H1 (cell line): ENCODE measurements around the gene PKD1L1.

Source experiments
- CREB1 ChIP-seq: IDR thresholded peaks from 2 replicates; pipeline ENCODE4 v1.6.1; 2012; ENCODE audit warnings: inconsistent platforms
- EP300 ChIP-seq, 2 experiments: IDR thresholded peaks; 1 replicate in 1 of 2; 2 replicates in 1 of 2; pipeline ENCODE4 v1.6.1; 2011 to 2012; ENCODE audit warnings: low read depth in 2 of 2, low read length in 2 of 2, mild to moderate bottlenecking in 2 of 2, borderline replicate concordance in 1 of 2, inconsistent platforms in 1 of 2, moderate library complexity in 1 of 2
- EZH2 ChIP-seq: fragments of 200-600 bp; sonication (generic); IDR thresholded peaks from 2 replicates; pipeline ENCODE4 v1.7.1; 2012; ENCODE audit warnings: low read depth, mild to moderate bottlenecking, moderate library complexity, low read length, inconsistent platforms; ENCODE audit not compliant: severe bottlenecking
- GABPA ChIP-seq: IDR thresholded peaks from 2 replicates; pipeline ENCODE4 v1.6.1; 2011; ENCODE audit warnings: mild to moderate bottlenecking, low read length, moderate library complexity, borderline replicate concordance; ENCODE audit not compliant: insufficient read depth
- KDM4A ChIP-seq: IDR thresholded peaks from one replicate; pipeline ENCODE4 v1.7.1; 2012; ENCODE audit warnings: low read depth, mild to moderate bottlenecking, moderate library complexity, low read length, inconsistent platforms; ENCODE audit not compliant: severe bottlenecking
- NRF1 ChIP-seq: IDR thresholded peaks from 2 replicates; pipeline ENCODE4 v1.6.1; 2011; ENCODE audit warnings: mild to moderate bottlenecking, low read depth, low read length, improper control_type of control experiment
- POLR2AphosphoS5 ChIP-seq: IDR thresholded peaks from 2 replicates; pipeline ENCODE4 v1.6.1; 2011; ENCODE audit warnings: low read depth, low read length
- TF ChIP-seq, protein P1 (sequence below), 3 experiments: IDR thresholded peaks; 1 replicate in 2 of 3; 2 replicates in 1 of 3; pipeline versions ENCODE4 v1.5.1 to v1.6.1; 2011; ENCODE audit warnings: low read length in 3 of 3, mild to moderate bottlenecking in 3 of 3, inconsistent platforms in 2 of 3, low read depth in 1 of 3, moderate library complexity in 1 of 3; ENCODE audit not compliant: insufficient read depth in 1 of 3; ENCODE audit errors: control extremely low read depth in 1 of 3

DNA sequence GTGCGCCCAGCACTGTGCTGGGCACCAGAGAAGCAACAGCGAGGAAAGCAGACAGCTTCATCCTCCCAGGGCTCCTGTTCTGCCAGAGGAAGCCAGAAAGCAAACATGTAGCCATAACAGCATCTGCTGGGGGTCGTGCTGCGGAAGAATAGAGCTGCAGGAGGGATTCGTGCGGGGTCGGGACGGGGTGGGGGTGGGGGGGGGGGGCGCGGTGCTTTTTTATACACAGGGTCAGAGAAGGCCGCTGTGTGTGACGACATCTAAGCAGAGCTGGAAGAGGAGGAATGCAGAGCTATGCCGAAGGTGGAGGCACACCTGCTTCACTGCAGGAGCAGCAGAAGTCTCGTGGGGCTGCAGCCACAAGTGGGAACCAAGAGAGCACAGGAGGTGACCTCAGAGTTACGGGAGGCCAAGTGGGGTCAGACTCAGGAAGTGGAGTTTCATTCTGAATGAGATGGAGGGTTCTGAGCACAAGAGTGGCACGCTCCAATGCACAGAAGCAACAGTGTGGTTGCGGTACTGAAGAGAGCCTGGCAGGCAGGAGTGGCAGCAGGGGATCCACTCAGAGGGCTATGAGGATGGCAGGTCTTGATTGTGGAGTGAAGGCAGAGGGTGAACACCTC lies 11.1 kb downstream of the PKD1L1 start:
- TF ChIP-seq POLR2AphosphoS5 (no peak), EZH2 (no peak), KDM4A (no peak), EP300 (IDR thresholded peaks at IDR 0.05; ENCODE audit: borderline replicate concordance in 1 of 2, low read depth in 2 of 2, low read length in 2 of 2) (no peak), NRF1 (no peak), CREB1 (no peak), GABPA (no peak)
- TF ChIP-seq, protein P1, sequence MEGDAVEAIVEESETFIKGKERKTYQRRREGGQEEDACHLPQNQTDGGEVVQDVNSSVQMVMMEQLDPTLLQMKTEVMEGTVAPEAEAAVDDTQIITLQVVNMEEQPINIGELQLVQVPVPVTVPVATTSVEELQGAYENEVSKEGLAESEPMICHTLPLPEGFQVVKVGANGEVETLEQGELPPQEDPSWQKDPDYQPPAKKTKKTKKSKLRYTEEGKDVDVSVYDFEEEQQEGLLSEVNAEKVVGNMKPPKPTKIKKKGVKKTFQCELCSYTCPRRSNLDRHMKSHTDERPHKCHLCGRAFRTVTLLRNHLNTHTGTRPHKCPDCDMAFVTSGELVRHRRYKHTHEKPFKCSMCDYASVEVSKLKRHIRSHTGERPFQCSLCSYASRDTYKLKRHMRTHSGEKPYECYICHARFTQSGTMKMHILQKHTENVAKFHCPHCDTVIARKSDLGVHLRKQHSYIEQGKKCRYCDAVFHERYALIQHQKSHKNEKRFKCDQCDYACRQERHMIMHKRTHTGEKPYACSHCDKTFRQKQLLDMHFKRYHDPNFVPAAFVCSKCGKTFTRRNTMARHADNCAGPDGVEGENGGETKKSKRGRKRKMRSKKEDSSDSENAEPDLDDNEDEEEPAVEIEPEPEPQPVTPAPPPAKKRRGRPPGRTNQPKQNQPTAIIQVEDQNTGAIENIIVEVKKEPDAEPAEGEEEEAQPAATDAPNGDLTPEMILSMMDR (IDR thresholded peaks at IDR 0.05; ENCODE audit: control extremely low read depth in 1 of 3, insufficient read depth in 1 of 3, low read depth in 1 of 3, low read length in 3 of 3): no peak
